Measurements from ENCODE around the gene AFAP1.

AFAP1 gene

GRCh38 chr4:7939377-7940108 is at the start of gene AFAP1:
Gene AFAP1 (minus strand): TSS chr4:7939861. CDS start chr4:7872078, 67,783 bp downstream.
- H3K27ac ChIP-seq, result no peak within 1 kb of the TSS
- no peak for TF ChIP-seq CTCF (IDR thresholded peaks at IDR 0.05)

- no peak overlapping the region for H3K27ac ChIP-seq
- TF ChIP-seq CTCF (IDR thresholded peaks at IDR 0.05) (no peak), ZFX (IDR thresholded peaks at IDR 0.05; ENCODE audit: borderline replicate concordance) (no peak)
Observed at GRCh38 chr4:7988437-7988836, 48.8 kb upstream of the AFAP1 start.

- no peak overlapping the region for H3K27ac ChIP-seq
- TF ChIP-seq CTCF (IDR thresholded peaks at IDR 0.05), result peak; percentile 85
- TF ChIP-seq ZFX (IDR thresholded peaks at IDR 0.05; ENCODE audit: borderline replicate concordance), result no peak
Observed at GRCh38 chr4:7987148-7987989, 47.7 kb upstream of the AFAP1 start.

- no peak overlapping the region for H3K27ac ChIP-seq
Observed at GRCh38 chr4:7985891-7986441, 46.3 kb upstream of the AFAP1 start.

GRCh38 chr4:7985072-7985471 is 45.4 kb upstream of the AFAP1 start:
- no peak overlapping the region for H3K27ac ChIP-seq
- TF ChIP-seq CTCF (IDR thresholded peaks at IDR 0.05) (no peak), ZFX (IDR thresholded peaks at IDR 0.05; ENCODE audit: borderline replicate concordance) (no peak)

More at GRCh38 chr4:7985891-7986441, 46.3 kb upstream of the AFAP1 start:
- TF ChIP-seq CTCF (IDR thresholded peaks at IDR 0.05) (no peak), ZFX (IDR thresholded peaks at IDR 0.05; ENCODE audit: borderline replicate concordance) (no peak)

GRCh38 chr4:7984286-7984925 is 44.7 kb upstream of the AFAP1 start:
- no peak overlapping the region for H3K27ac ChIP-seq
- TF ChIP-seq ZFX (IDR thresholded peaks at IDR 0.05; ENCODE audit: borderline replicate concordance), result no peak
- TF ChIP-seq CTCF (IDR thresholded peaks at IDR 0.05), result no peak
